ENCODE data around the gene SARS2.

GRCh38 chr19:38918526-38918925 lies 12.0 kb downstream of the SARS2 start:
- TF ChIP-seq CTCF (conservative IDR thresholded peaks at IDR 0.05; ENCODE audit: low read depth, low read length): no peak
- no peak for TF ChIP-seq EZH2 (IDR thresholded peaks at IDR 0.05; ENCODE audit: low read length, unreplicated experiment)

All from PC-3 (cell line).